Stimulated activated effector memory CD8-positive, alpha-beta T cell treated with anti-CD3 and anti-CD28 coated beads, Interleukin-12 subunit alpha, Interleukin-12 subunit beta, amount 100 ng/mL, for 72 hours (primary cell): ENCODE measurements around the gene TMEM40.

Experiments used
- ATAC-seq: fragments of 150-1000 bp; cut with Tn5 transposase; 2 replicates; pipeline ENCODE4 v1.10.0; 2021
- DNase-seq, 2 donors: peaks; one replicate each; pipeline ENCODE4 v3.0.0; 2021 to 2022; ENCODE audit warnings: low spot score in 2 of 2
- H3K27ac Mint-ChIP-seq: one replicate; pipeline ENCODE4 v1.8.0; 2022; ENCODE audit warnings: mild to moderate bottlenecking, mixed read lengths
- H3K36me3 Mint-ChIP-seq: one replicate; pipeline ENCODE4 v1.8.0; 2022; ENCODE audit warnings: mild to moderate bottlenecking, mixed read lengths
- H3K4me1 Mint-ChIP-seq: one replicate; pipeline ENCODE4 v1.8.0; 2022; ENCODE audit warnings: mixed read lengths
- H3K4me3 Mint-ChIP-seq: one replicate; pipeline ENCODE4 v1.8.0; 2022; ENCODE audit warnings: mild to moderate bottlenecking, mixed read lengths
- H3K9me3 Mint-ChIP-seq: one replicate; pipeline ENCODE4 v1.8.0; 2022; ENCODE audit warnings: mixed read lengths

The TMEM40 gene

GRCh38 chr3:12766541-12766940 lies 7.5 kb upstream of the TMEM40 start:
- ATAC-seq (no peak), DNase-seq (no peak)
- H3K4me3 Mint-ChIP-seq, result no peak overlapping the region
- no peaks in the 10 kb centered on the region for H3K9me3 Mint-ChIP-seq
- H3K36me3 Mint-ChIP-seq, result no peaks in the 10 kb centered on the region
- H3K27ac Mint-ChIP-seq, result no peak overlapping the region
- peaks cover 6% of the 10 kb centered on the region for H3K4me1 Mint-ChIP-seq

GRCh38 chr3:12764171-12764776 lies 5.2 kb upstream of the TMEM40 start:
- H3K36me3 Mint-ChIP-seq, result no peaks in the 10 kb centered on the region
- ATAC-seq (no peak), DNase-seq (no peak)
- peaks cover 6% of the 10 kb centered on the region for H3K4me1 Mint-ChIP-seq
- H3K4me3 Mint-ChIP-seq, result no peak overlapping the region
- no peak overlapping the region for H3K27ac Mint-ChIP-seq
- no peaks in the 10 kb centered on the region for H3K9me3 Mint-ChIP-seq

GRCh38 chr3:12759693-12760565 lies 870 bp upstream of the TMEM40 start:
- no peak for DNase-seq
- Mint-ChIP-seq H3K9me3 (no peaks in the 10 kb centered on the region), H3K4me3 (no peak overlapping the region), H3K27ac (peak overlapping the region; percentile 9), H3K36me3 (no peaks in the 10 kb centered on the region), H3K4me1 (peaks cover 6% of the 10 kb centered on the region)
- no peak for ATAC-seq

GRCh38 chr3:12758025-12758781 lies 856 bp downstream of the TMEM40 start:
- ATAC-seq (no peak), DNase-seq (no peak)

GRCh38 chr3:12756635-12757034 lies 2.4 kb downstream of the TMEM40 start:
- DNase-seq, result no peak
- Mint-ChIP-seq H3K4me3 (no peak overlapping the region), H3K9me3 (no peaks in the 10 kb centered on the region), H3K27ac (no peak overlapping the region), H3K4me1 (no peaks in the 10 kb centered on the region), H3K36me3 (no peaks in the 10 kb centered on the region)
- no peak for ATAC-seq

More at GRCh38 chr3:12758025-12758781, 856 bp downstream of the TMEM40 start:
- H3K27ac Mint-ChIP-seq, result peak overlapping the region; percentile 61
- H3K9me3 Mint-ChIP-seq, result no peaks in the 10 kb centered on the region
- no peak overlapping the region for H3K4me3 Mint-ChIP-seq
- H3K36me3 Mint-ChIP-seq, result no peaks in the 10 kb centered on the region
- peaks cover 3% of the 10 kb centered on the region for H3K4me1 Mint-ChIP-seq

GRCh38 chr3:12756175-12756574 lies 2.9 kb downstream of the TMEM40 start:
- no peaks in the 10 kb centered on the region for H3K9me3 Mint-ChIP-seq
- DNase-seq, result no peak
- H3K36me3 Mint-ChIP-seq, result no peaks in the 10 kb centered on the region
- H3K27ac Mint-ChIP-seq, result no peak overlapping the region
- no peak for ATAC-seq
- H3K4me1 Mint-ChIP-seq, result no peaks in the 10 kb centered on the region
- no peak overlapping the region for H3K4me3 Mint-ChIP-seq

GRCh38 chr3:12755754-12756153 lies 3.3 kb downstream of the TMEM40 start:
- Mint-ChIP-seq H3K9me3 (no peaks in the 10 kb centered on the region), H3K4me3 (no peak overlapping the region), H3K27ac (no peak overlapping the region), H3K36me3 (no peaks in the 10 kb centered on the region), H3K4me1 (peaks cover 4% of the 10 kb centered on the region)
- no peak for ATAC-seq
- no peak for DNase-seq

- no peak overlapping the region for H3K4me3 Mint-ChIP-seq
- no peak for DNase-seq
- H3K27ac Mint-ChIP-seq, result no peak overlapping the region
- ATAC-seq, result no peak
- no peaks in the 10 kb centered on the region for H3K36me3 Mint-ChIP-seq
- peaks cover 9% of the 10 kb centered on the region for H3K4me1 Mint-ChIP-seq
- no peaks in the 10 kb centered on the region for H3K9me3 Mint-ChIP-seq
These were observed 4.7 kb downstream of the TMEM40 start for GRCh38 chr3:12754313-12754712.

- no peak overlapping the region for H3K27ac Mint-ChIP-seq
- H3K9me3 Mint-ChIP-seq, result no peaks in the 10 kb centered on the region
- H3K36me3 Mint-ChIP-seq, result no peaks in the 10 kb centered on the region
- ATAC-seq (no peak), DNase-seq (no peak)
- no peak overlapping the region for H3K4me3 Mint-ChIP-seq
- peaks cover 9% of the 10 kb centered on the region for H3K4me1 Mint-ChIP-seq
These were observed 5.6 kb downstream of the TMEM40 start for GRCh38 chr3:12753275-12754028.

- DNase-seq (no peak), ATAC-seq (no peak)
- Mint-ChIP-seq H3K27ac (no peak overlapping the region), H3K4me3 (no peak overlapping the region), H3K36me3 (no peaks in the 10 kb centered on the region), H3K4me1 (peaks cover 9% of the 10 kb centered on the region), H3K9me3 (no peaks in the 10 kb centered on the region)
These were observed 6.2 kb downstream of the TMEM40 start for GRCh38 chr3:12752809-12753208.

- Mint-ChIP-seq H3K4me3 (no peak overlapping the region), H3K4me1 (peaks cover 9% of the 10 kb centered on the region), H3K27ac (no peak overlapping the region), H3K9me3 (no peaks in the 10 kb centered on the region), H3K36me3 (no peaks in the 10 kb centered on the region)
- DNase-seq (no peak), ATAC-seq (no peak)
These were observed 7.0 kb downstream of the TMEM40 start for GRCh38 chr3:12752102-12752501.

GRCh38 chr3:12751571-12751970 lies 7.5 kb downstream of the TMEM40 start:
- ATAC-seq (no peak), DNase-seq (no peak)
- Mint-ChIP-seq H3K9me3 (no peaks in the 10 kb centered on the region), H3K27ac (no peak overlapping the region), H3K36me3 (no peaks in the 10 kb centered on the region), H3K4me1 (peaks cover 9% of the 10 kb centered on the region), H3K4me3 (no peak overlapping the region)

GRCh38 chr3:12750658-12751071 lies 8.4 kb downstream of the TMEM40 start:
- H3K36me3 Mint-ChIP-seq, result no peaks in the 10 kb centered on the region
- no peaks in the 10 kb centered on the region for H3K9me3 Mint-ChIP-seq
- H3K27ac Mint-ChIP-seq, result no peak overlapping the region
- DNase-seq (peak; percentile 7 to 53), ATAC-seq (peak; percentile 93)
- no peak overlapping the region for H3K4me3 Mint-ChIP-seq
- peaks cover 9% of the 10 kb centered on the region for H3K4me1 Mint-ChIP-seq

- ATAC-seq (no peak), DNase-seq (no peak)
- H3K36me3 Mint-ChIP-seq, result no peaks in the 10 kb centered on the region
- no peak overlapping the region for H3K27ac Mint-ChIP-seq
- no peak overlapping the region for H3K4me3 Mint-ChIP-seq
- H3K4me1 Mint-ChIP-seq, result peaks cover 9% of the 10 kb centered on the region
- H3K9me3 Mint-ChIP-seq, result no peaks in the 10 kb centered on the region
These were observed 8.8 kb downstream of the TMEM40 start for GRCh38 chr3:12750223-12750622.

- H3K4me1 Mint-ChIP-seq, result peaks cover 9% of the 10 kb centered on the region
- no peaks in the 10 kb centered on the region for H3K36me3 Mint-ChIP-seq
- no peak for DNase-seq
- H3K9me3 Mint-ChIP-seq, result no peaks in the 10 kb centered on the region
- no peak overlapping the region for H3K27ac Mint-ChIP-seq
- H3K4me3 Mint-ChIP-seq, result no peak overlapping the region
- ATAC-seq, result no peak
These were observed 10.6 kb downstream of the TMEM40 start for GRCh38 chr3:12748477-12748876.
